ENCODE data around the gene METTL3. TPM values are rescaled to one million over a fixed set of nuclear protein-coding genes. Genes with fewer than 3 reads are reported as not detected.

Gene METTL3
- total and polyA plus RNA-seq, 2 of the 4 experiments (the other 2 are of a cell fraction) = 90.6 to 109 TPM

GRCh38 chr14:21524575-21525490 lies 13.7 kb upstream of the METTL3 start:
- Histone ChIP-seq H3K36me3 (ENCODE audit: control insufficient read depth, insufficient read depth, low read length) (peaks cover 15% of the 10 kb centered on the region; the same call in 1 of the 2 replicates), H3K4me3 (ENCODE audit: insufficient read depth, low read depth, low read length) (peak overlapping the region; percentile 100), H3K23ac (ENCODE audit: low read depth, low read length) (0 out of 2 replicates have a peak overlapping the region, but pooled peaks have one; percentile 85), H3K4ac (ENCODE audit: low read depth, low read length) (peak overlapping the region; percentile 72; the same call in 1 of the 2 replicates), H3K27ac (ENCODE audit: insufficient read depth, low read length) (peak overlapping the region; percentile 66; the same call in 1 of the 2 replicates), H3K9me1 (ENCODE audit: insufficient read depth, low read length) (peaks cover 4% of the 10 kb centered on the region), H3K9ac (ENCODE audit: low read depth, low read length) (peak overlapping the region; percentile 90), H2BK15ac (ENCODE audit: low read depth, low read length) (no peak overlapping the region), H2BK5ac (ENCODE audit: low read depth, low read length, poor library complexity, severe bottlenecking) (no peak overlapping the region), H3K14ac (replicated peaks; ENCODE audit: low read depth, low read length) (peak overlapping the region; percentile 76), H3K56ac (ENCODE audit: extremely low read depth, insufficient read depth, low read length) (no peak overlapping the region), H3K4me1 (ENCODE audit: control insufficient read depth, insufficient read depth, low read length) (peaks cover 4% of the 10 kb centered on the region), H2BK120ac (ENCODE audit: low read depth, low read length) (no peak overlapping the region; the same call in 1 of the 2 replicates), H2BK20ac (ENCODE audit: low read depth, low read length) (no peak overlapping the region), H3K27me3 (ENCODE audit: control insufficient read depth, insufficient read depth, low read length) (peaks cover 3% of the 10 kb centered on the region), H4K20me1 (ENCODE audit: insufficient read depth, low read length) (no peaks in the 10 kb centered on the region; the same call in 1 of the 2 replicates), H2AFZ (replicated peaks; ENCODE audit: low read length, poor library complexity) (peak overlapping the region; percentile 96), H4K91ac (ENCODE audit: insufficient read depth, low read depth, low read length) (no peak overlapping the region; the same call in 1 of the 2 replicates), H4K8ac (ENCODE audit: low read depth in 2 of 2, low read length in 2 of 2) (peak overlapping the region in 1 of 2 experiments; percentile 70; a peak in 2 of 4 replicates), H3K18ac (ENCODE audit: low read depth, low read length) (no peak overlapping the region; the same call in 1 of the 2 replicates), H2AK9ac (replicated peaks; ENCODE audit: low read depth, low read length, poor library complexity) (peak overlapping the region; percentile 93), H4K5ac (ENCODE audit: low read depth, low read length) (no peak overlapping the region; the same call in 1 of the 2 replicates), H3K9me3 (ENCODE audit: control insufficient read depth, insufficient read depth, low read length) (no peaks in the 10 kb centered on the region), H2AK5ac (ENCODE audit: low read depth, low read length) (peak overlapping the region; percentile 43; the same call in 1 of the 2 replicates), H3K79me1 (ENCODE audit: low read depth in 1 of 2, low read length in 2 of 2) (peaks cover 0 to 19% of the 10 kb centered on the region in 2 experiments; a peak in 2 of 4 replicates), H3K4me2 (ENCODE audit: low read depth, low read length) (peak overlapping the region; percentile 95)
- DNase-seq (no peak), ATAC-seq (ENCODE audit: low read depth) (no peak)
- CTCF ChIA-PET = interaction anchor here (1.4 kb wide), 1 partner anchor 32 kb away, joined by 4 read pairs; no protein-coding TSS in a partner anchor
- in situ Hi-C loops (cut with MboI; ENCODE audit: low sequenced_read_pairs) (no loop called here), intact Hi-C loops (cut with micrococcal nuclease) (no loop called here), dilution Hi-C loops (cut with HindIII; ENCODE audit: low sequenced_read_pairs, unreplicated experiment) (no loop called here)
- BruUV-seq (replicated peaks) = no TSS peak
- POLR2A ChIA-PET (ENCODE audit: unreplicated experiment) = no interaction called here
- TF ChIP-seq RFX5 (IDR thresholded peaks at IDR 0.05; ENCODE audit: low read depth, low read length) = no peak
- no peak for TF ChIP-seq SMC3 (IDR thresholded peaks at IDR 0.05; ENCODE audit: low read depth, low read length)
- no peak for TF ChIP-seq MXI1 (IDR thresholded peaks at IDR 0.05; ENCODE audit: borderline replicate concordance, low read depth, low read length)
- TF ChIP-seq RAD21 (IDR thresholded peaks at IDR 0.05; ENCODE audit: low read length) = no peak
- TF ChIP-seq BHLHE40 (IDR thresholded peaks at IDR 0.05; ENCODE audit: low read depth, low read length) = no peak
- no peak for TF ChIP-seq RCOR1 (IDR thresholded peaks at IDR 0.05; ENCODE audit: insufficient replicate concordance, low read length)
- no peak for TF ChIP-seq MAFK (IDR thresholded peaks at IDR 0.05; ENCODE audit: low read depth, low read length)
- TF ChIP-seq MAZ (IDR thresholded peaks at IDR 0.05; ENCODE audit: borderline replicate concordance, low read depth, low read length) = no peak
- whole genome bisulfite sequencing, 2 experiments (ENCODE audit: extremely low coverage in 2 of 2, insufficient read length in 1 of 2) = 93% methylated on average over 3 of the region's 18 CpGs; no CpG with 5 or more reads in 1 of the 2 experiments
